Mammary epithelial cell (primary cell): Measurements from ENCODE around the gene SFT2D2.

Experiments used
- EZH2 ChIP-seq: IDR thresholded peaks from 2 replicates; pipeline ENCODE4 v1.6.1; 2012; ENCODE audit warnings: low read length, inconsistent platforms, borderline replicate concordance
- TF ChIP-seq, protein P1 (sequence below), 2 donors: IDR thresholded peaks in 1 of 2; conservative IDR thresholded peaks in 1 of 2; 2 replicates each; pipeline ENCODE4 v1.5.1; 2011 to 2012; ENCODE audit warnings: inconsistent platforms in 2 of 2, low read length in 2 of 2, mild to moderate bottlenecking in 2 of 2, control low read depth in 1 of 2, low read depth in 1 of 2; ENCODE audit not compliant: insufficient read depth in 1 of 2; ENCODE audit errors: extremely low read depth in 1 of 2

DNA sequence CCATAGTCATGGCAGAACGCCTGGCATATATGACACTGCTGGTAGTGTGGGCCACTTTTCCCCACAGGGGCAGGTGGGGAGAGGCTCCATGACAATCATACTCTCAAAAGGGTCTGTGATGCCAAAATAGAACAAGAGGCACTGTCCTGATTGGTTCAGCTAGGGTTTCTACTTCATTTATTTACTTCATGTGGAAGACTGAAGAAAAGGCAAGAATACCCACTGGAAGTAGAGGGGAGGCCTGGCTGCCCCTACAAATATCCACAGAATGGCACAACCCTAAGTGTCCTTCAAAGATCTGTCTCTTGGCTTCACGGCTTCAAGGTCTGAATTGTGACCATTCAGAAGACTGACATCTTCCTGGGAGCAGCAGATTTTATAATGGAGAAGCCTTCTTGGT lies 4.5 kb upstream of the SFT2D2 start:
- TF ChIP-seq, protein P1, sequence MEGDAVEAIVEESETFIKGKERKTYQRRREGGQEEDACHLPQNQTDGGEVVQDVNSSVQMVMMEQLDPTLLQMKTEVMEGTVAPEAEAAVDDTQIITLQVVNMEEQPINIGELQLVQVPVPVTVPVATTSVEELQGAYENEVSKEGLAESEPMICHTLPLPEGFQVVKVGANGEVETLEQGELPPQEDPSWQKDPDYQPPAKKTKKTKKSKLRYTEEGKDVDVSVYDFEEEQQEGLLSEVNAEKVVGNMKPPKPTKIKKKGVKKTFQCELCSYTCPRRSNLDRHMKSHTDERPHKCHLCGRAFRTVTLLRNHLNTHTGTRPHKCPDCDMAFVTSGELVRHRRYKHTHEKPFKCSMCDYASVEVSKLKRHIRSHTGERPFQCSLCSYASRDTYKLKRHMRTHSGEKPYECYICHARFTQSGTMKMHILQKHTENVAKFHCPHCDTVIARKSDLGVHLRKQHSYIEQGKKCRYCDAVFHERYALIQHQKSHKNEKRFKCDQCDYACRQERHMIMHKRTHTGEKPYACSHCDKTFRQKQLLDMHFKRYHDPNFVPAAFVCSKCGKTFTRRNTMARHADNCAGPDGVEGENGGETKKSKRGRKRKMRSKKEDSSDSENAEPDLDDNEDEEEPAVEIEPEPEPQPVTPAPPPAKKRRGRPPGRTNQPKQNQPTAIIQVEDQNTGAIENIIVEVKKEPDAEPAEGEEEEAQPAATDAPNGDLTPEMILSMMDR (conservative IDR thresholded peaks at IDR 0.05 in 1 of 2, IDR thresholded peaks at IDR 0.05 in 1 of 2; ENCODE audit: extremely low read depth in 1 of 2, insufficient read depth in 1 of 2, low read depth in 1 of 2, low read length in 2 of 2) = no peak
- no peak for TF ChIP-seq EZH2
